ENCODE results near the gene CBFA2T2.

DNA sequence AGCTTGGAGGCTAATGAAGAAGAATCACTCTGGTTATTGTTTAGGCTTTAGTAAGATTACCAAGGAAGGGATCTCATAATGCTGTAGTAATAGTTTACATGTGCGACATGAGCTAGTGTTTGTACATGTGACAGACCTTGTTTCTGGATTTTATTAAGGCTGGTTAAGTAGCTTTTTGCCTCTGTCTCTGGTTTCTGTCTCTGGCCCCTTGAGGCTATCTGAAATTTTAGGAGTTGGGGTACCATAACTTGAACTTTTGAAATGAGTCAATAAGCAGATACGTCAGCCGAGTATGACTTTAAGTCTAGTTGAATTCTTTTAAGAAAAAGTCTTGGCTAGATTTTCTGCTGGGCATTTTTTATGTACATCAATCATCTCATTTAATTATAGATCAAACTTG, 9.5 kb downstream of the CBFA2T2 start:
- TF ChIP-seq, protein P1, sequence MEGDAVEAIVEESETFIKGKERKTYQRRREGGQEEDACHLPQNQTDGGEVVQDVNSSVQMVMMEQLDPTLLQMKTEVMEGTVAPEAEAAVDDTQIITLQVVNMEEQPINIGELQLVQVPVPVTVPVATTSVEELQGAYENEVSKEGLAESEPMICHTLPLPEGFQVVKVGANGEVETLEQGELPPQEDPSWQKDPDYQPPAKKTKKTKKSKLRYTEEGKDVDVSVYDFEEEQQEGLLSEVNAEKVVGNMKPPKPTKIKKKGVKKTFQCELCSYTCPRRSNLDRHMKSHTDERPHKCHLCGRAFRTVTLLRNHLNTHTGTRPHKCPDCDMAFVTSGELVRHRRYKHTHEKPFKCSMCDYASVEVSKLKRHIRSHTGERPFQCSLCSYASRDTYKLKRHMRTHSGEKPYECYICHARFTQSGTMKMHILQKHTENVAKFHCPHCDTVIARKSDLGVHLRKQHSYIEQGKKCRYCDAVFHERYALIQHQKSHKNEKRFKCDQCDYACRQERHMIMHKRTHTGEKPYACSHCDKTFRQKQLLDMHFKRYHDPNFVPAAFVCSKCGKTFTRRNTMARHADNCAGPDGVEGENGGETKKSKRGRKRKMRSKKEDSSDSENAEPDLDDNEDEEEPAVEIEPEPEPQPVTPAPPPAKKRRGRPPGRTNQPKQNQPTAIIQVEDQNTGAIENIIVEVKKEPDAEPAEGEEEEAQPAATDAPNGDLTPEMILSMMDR (IDR thresholded peaks at IDR 0.05), result no peak
- TF ChIP-seq POLR2A (IDR thresholded peaks at IDR 0.05), result no peak

Measured in upper lobe of left lung (tissue), 4 donors.